ENCODE data around the gene RAD51B.

Gene RAD51B

GRCh38 chr14:68154275-68154674 lies 334.7 kb downstream of the RAD51B start:
- no peak for DNase-seq

- DNase-seq = no peak
These were observed 338.4 kb downstream of the RAD51B start for GRCh38 chr14:68157971-68158371.

- no peak for DNase-seq
These were observed 339.1 kb downstream of the RAD51B start for GRCh38 chr14:68158640-68159039.

- DNase-seq = no peak
These were observed 340.4 kb downstream of the RAD51B start for GRCh38 chr14:68159701-68160633.

GRCh38 chr14:68160779-68161546 lies 341.4 kb downstream of the RAD51B start:
- DNase-seq = no peak

GRCh38 chr14:68162887-68163286 lies 343.3 kb downstream of the RAD51B start:
- DNase-seq = no peak

- no peak for DNase-seq
These were observed 345.1 kb downstream of the RAD51B start for GRCh38 chr14:68164711-68165113.

GRCh38 chr14:68165274-68165843 lies 345.8 kb downstream of the RAD51B start:
- DNase-seq = no peak

GRCh38 chr14:68166731-68167382 lies 347.3 kb downstream of the RAD51B start:
- DNase-seq = no peak

GRCh38 chr14:68167383-68168087 lies 348.0 kb downstream of the RAD51B start:
- DNase-seq = no peak

GRCh38 chr14:68168460-68169109 lies 349.0 kb downstream of the RAD51B start:
- DNase-seq = no peak

- DNase-seq = no peak
These were observed 352.6 kb downstream of the RAD51B start for GRCh38 chr14:68172216-68172615.

- DNase-seq = no peak
These were observed 353.0 kb downstream of the RAD51B start for GRCh38 chr14:68172627-68173026.

- DNase-seq = no peak
These were observed 353.8 kb downstream of the RAD51B start for GRCh38 chr14:68173227-68173972.

- DNase-seq = no peak
These were observed 354.9 kb downstream of the RAD51B start for GRCh38 chr14:68174446-68174845.

- no peak for DNase-seq
These were observed 357.1 kb downstream of the RAD51B start for GRCh38 chr14:68176687-68177086.

- no peak for DNase-seq
These were observed 358.1 kb downstream of the RAD51B start for GRCh38 chr14:68177728-68178127.

- no peak for DNase-seq
These were observed 358.7 kb downstream of the RAD51B start for GRCh38 chr14:68178282-68178681.

- DNase-seq = no peak
These were observed 362.1 kb downstream of the RAD51B start for GRCh38 chr14:68181519-68182326.

GRCh38 chr14:68182492-68182891 lies 362.9 kb downstream of the RAD51B start:
- no peak for DNase-seq
